Frontal cortex (tissue), 4 donors: Measurements from ENCODE around the gene AKAP13. TPM values are rescaled to one million over a fixed set of nuclear protein-coding genes. Genes with fewer than 3 reads are reported as not detected.

Experiments
- DNase-seq, 2 donors: peaks; one replicate each; pipeline ENCODE4 v3.0.0; 2012; ENCODE audit warnings: low spot score in 2 of 2
- FAIRE-seq: peaks from 2 replicates; lab custom pipeline; 2012; peaks lifted over from hg19 to GRCh38; lab: Jason Lieb, UNC
- total RNA-seq: library from RNA; depleted of rRNA; stranded (reverse); fragments of >200 nt; gene quantifications from one replicate; pipeline ENCODE4 v1.2.3, GENCODE V29; 2014
- donor health status: control.
- donor health status: control.
- donor health status: control.

The AKAP13 gene
- total RNA-seq, 1 donor from 2014 or later: 67.3 TPM

GRCh38 chr15:85543741-85544155, 163.3 kb downstream of the AKAP13 start:
- DNase-seq (no peak), FAIRE-seq (no peak)

DNA sequence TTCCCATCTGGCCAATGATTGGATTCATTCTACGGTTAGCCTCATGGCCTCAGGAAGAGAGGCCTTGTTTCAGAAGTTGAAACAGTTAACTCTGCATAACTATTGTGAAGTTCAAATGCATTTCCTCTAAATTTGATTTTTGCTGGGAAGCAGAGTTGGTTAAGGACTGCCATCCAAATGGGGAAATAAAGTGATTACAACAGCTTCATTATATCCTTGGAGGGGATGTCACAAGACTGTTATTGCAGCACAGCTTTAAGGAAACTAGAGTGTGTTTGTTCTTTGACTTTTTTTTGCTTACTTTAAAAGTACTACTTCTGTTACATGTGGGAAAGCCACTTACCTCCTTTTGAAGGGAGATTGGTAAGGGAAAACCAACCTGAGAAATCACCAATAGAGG, 164.8 kb downstream of the AKAP13 start:
- FAIRE-seq (no peak), DNase-seq (no peak)

GRCh38 chr15:85545752-85546151, 165.3 kb downstream of the AKAP13 start:
- no peak for FAIRE-seq

GRCh38 chr15:85547386-85547785, 167.0 kb downstream of the AKAP13 start:
- DNase-seq: no peak
- no peak for FAIRE-seq

More at GRCh38 chr15:85545752-85546151, 165.3 kb downstream of the AKAP13 start:
- DNase-seq: no peak

- FAIRE-seq (no peak), DNase-seq (no peak)
Measured at GRCh38 chr15:85550283-85550682, 169.9 kb downstream of the AKAP13 start.

DNA sequence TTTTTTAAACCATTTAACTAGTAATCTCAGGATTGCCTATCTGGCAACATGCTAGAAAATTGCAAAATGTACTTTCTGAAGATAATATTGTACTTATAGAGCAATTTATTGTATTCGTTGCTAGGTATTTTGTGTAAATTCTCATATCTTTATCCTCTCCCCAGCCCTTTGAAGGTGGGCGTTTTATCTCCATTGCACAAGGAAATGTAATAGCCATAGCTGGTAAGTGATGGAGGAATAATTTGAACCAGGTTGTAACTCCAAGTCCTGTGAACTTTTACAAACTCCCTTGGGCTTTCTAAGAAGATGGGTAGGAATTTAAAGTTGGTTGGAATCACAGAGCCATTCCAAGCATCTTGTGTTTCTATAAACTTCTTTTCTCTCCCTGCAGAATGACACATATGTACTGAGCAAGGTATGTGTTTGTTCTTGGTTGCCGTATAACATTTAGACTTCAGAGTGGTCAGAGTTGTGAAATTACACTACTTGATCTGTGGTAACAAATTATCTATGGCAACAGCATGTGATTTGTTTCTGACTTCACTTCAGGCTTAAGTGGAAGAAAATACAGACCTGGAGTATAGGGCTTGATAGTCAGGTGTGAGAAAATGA, 170.9 kb downstream of the AKAP13 start:
- FAIRE-seq: no peak

DNA sequence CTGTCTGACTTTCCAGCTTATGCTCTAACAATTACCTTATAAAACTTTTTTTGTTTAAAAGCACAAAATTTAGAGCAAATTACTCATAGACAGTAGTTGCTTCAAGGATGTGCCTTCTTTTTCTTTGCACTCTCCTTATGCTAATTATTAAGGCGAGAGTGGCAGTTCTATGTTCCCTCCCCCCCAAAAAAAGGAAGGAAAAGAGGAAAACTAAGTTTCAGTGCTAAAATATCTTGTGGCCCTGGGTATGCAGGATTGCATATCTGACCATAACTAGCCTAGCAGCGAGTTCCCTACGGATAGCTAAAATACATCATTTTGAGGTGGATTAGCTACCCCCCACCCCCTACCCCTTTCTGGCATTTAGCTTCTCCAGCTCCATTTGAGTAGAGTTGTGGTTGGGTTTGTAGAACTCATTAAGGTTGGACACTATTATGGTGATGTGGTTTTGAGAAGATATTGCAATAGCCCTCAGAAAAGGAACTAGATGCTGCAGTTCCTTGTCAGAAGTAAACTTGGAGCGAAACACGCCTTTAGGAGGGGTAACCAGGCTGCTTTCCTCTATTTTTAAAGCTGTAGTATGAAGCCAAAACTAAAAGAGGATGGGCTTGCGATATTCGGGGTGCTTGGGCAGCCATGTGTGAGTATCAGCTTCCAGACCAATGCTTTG, 174.6 kb downstream of the AKAP13 start:
- FAIRE-seq: no peak
- DNase-seq: no peak

More for the DNA sequence above, 170.9 kb downstream of the AKAP13 start:
- no peak for DNase-seq

DNA sequence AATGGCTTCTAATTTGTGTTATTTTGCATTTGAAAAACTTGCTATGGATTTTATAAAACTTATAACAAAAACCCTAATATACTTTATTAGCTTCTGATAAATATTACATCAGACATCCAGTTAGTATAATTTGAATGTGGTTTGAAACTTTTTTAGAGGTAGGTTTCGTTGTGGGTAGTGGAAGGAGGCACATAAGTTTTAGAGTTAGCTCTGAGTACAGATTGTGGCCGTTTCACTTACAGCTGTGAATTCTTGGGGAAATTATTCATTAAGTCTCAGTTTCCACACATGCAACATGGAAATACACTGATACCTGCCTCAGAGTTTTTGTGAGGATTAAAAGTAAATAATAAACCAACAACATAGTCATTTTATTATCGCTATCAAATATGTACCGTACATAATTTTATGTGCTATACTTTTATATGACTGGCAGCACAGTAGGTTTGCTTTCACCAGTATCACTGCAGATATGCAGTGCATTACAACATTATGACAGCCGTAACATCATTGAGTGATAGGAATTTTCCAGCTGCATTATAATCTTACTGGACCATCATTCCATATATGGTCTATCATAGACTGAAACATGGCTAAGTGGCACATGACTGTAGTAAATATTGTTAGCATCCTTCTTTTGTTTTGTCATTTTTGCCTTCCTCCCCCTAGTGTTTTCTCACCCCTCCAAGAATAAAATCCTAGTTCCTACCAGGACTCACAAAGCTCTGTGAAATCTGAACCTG, 175.6 kb downstream of the AKAP13 start:
- FAIRE-seq: no peak
- no peak for DNase-seq

DNA sequence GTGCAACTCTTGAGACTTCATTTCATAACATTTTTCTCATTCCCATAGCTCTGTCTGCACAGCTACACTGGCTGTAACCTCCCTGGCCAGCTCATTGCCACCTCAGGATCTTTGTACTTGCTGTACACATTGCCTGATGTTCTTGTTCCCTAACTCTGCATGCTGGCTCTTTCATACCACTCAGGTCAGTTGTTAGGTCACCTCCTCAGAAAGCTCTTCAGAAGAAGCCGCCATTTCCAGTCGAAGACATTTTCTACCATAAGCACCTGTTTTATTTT, 176.2 kb downstream of the AKAP13 start:
- FAIRE-seq: no peak
- DNase-seq: no peak

GRCh38 chr15:85557385-85557784, 177.0 kb downstream of the AKAP13 start:
- DNase-seq (no peak), FAIRE-seq (no peak)

- FAIRE-seq (no peak), DNase-seq (no peak)
Measured at GRCh38 chr15:85558848-85559247, 178.4 kb downstream of the AKAP13 start.

GRCh38 chr15:85559530-85559929, 179.1 kb downstream of the AKAP13 start:
- FAIRE-seq: no peak
- DNase-seq: no peak

DNA sequence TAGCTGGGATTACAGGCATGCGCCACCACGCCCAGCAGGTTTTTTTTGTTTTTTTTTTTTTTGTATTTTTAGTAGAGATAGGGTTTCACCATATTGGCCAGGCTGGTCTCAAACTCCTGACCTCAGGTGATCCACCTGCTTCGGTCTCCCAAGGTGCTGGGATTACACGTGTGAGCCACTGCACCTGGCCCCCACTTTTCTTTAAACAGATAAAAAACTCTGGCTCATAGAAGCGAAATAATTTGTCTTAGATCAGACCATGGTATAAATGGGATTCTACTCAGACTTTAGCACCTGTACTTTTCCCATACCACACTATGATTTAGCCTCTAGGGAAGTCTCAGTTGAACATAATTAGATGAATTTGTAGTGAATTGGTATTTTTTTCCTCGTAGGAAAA, 182.4 kb downstream of the AKAP13 start:
- no peak for DNase-seq

DNA sequence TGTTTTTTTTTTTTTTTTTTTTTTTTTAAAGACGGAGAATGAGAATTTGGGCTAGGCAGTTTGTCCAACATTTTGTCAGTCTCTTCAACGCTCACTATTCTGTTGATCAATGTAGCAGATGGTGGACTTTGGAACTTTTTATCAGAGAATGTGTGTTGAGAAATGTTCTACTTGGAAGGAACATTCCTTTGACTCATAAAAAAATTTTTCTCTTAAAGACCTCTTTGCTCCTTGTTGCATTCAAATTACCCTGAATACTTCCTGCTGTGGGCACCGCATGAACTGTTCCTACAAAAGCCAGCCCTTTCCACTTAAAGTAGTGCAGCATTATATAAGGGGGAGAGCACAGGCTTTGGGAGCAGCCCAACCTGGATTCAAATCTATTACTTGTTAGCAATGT, 182.9 kb downstream of the AKAP13 start:
- no peak for FAIRE-seq
- no peak for DNase-seq

More for the DNA sequence above, 182.4 kb downstream of the AKAP13 start:
- no peak for FAIRE-seq

DNA sequence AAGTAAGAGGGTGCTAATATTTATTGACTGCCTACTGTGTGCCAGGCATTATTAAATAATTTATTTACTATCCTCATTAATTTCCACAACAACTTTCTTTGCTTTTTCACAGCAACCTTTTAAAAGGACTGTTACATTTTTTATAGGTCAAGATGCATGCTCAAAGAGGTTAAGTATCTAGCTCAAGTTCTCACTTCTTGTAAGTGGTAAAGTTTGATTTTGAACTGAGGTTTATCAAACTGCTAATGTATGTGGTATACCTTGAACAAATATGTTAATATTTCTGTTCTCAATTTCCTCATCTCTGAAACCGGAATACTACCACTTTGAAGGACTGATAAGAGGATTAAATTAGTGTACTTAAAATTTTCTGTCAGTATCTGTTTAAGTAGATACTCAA, 183.3 kb downstream of the AKAP13 start:
- no peak for FAIRE-seq
- DNase-seq: no peak

DNA sequence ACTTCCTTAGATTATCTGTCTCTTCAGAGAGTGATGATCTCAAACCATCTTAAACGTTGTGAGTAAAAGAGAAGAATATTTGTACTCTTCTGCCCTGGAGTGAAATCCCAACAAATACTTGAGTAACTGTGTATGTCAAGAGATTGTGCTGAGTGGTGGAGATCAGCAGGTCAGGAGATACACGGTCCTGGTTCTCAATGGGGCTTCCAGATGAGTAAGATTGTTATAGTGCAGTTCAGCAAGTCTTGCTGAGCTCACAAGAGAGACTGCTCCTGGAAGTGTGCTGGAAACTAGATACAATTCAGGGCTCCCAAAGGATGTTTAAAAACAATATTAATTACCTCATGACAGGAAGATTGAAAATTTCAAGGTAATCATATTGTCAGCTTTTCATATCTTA, 184.3 kb downstream of the AKAP13 start:
- FAIRE-seq (no peak), DNase-seq (no peak)

GRCh38 chr15:85568261-85568808, 187.9 kb downstream of the AKAP13 start:
- DNase-seq (no peak), FAIRE-seq (no peak)

DNA sequence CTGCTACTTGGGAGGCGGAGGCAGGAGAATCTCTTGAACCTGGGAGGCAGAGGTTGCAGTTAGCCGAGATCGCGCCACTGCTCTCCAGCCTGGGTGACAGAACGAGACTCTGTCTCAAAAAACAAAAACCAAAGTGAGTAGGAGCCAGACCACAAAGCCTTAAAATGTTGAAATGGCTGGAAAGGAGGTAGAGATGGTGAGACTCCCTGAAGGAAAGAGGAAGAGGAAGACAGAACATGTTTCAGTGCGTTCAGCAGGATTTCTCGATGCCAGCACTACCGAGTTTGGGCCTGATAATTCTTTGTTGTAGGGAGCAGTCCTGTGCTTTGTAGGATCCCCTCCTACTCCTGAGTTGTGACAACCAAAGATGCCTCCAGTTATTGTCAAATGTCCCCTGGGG, 189.9 kb downstream of the AKAP13 start:
- no peak for FAIRE-seq

GRCh38 chr15:85571780-85572179, 191.4 kb downstream of the AKAP13 start:
- no peak for DNase-seq
- no peak for FAIRE-seq

More for the DNA sequence above, 189.9 kb downstream of the AKAP13 start:
- no peak for DNase-seq

- no peak for DNase-seq
- no peak for FAIRE-seq
Measured at GRCh38 chr15:85576392-85576791, 196.0 kb downstream of the AKAP13 start.
